GM19467 (cell line): Measurements from ENCODE around the gene ANTKMT.
"Not testable (repeated sequence)": the region's sequence is repeated elsewhere in the genome, so short reads cannot be mapped to it uniquely, and the experiment has no call there.

Source experiments
- ATAC-seq: cut with Tn5 transposase; IDR thresholded peaks from one replicate; pipeline ENCODE4 v1.9.1; 2021; ENCODE audit warnings: mild to moderate bottlenecking, moderate library complexity; ENCODE audit not compliant: unreplicated experiment

ANTKMT gene

DNA sequence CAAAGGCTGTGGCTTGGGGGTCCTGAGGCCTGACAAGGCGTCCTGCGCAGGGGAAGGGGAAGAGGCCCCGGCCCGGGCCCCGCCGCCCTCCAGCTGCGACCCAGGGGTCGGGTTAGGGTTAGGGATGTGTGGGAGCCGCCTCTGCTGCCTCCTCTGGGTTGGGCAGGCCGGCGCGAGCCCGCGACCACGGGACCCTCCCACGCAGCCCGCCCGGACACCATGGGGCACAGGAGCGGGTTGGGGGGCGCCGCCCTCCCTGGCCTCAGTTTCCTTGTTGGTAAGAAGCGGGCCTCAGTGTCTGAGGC, 19.5 kb downstream of the ANTKMT start:
- ATAC-seq = no peak

DNA sequence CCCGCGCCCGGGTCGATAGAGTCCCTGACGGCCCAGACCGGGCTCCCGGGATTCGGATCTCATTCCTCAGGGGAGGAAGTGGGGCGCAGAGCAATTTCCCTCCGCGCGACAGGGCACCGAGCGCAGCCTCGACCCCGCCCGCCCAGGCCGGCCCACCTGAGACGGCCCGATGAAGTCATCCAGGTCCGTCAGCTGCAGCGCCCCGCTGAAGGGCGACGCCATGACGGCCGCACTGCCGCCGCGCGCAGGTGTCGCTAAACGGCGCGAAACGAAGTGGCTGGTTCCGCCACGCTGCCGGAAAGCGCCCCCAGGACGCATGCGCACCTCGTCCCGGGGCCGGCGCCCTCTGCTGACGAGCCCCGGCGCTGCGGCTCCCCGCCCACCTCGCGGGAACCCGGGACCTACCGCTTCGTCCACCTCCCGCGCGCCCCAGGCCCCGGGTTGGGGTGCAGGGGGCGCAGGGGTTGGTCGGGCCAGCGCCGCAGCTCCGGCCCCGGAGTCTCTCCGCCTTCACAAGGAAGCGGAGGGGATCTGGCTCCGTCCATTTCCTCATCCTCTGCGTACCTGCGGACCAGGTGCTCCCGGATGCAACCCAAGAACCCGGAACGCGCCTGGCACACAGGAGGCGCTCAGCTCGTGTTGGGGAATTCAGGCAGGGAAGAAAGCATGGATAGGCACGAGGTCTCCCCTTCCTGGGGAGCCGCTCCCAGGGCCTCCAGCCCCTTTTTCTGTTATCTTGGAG, 20.0 kb downstream of the ANTKMT start, which contains the start of gene CIAO3:
Gene CIAO3 (minus strand): TSS at position 234 of the 742 bp plus-strand sequence. CDS start 12 bp downstream, at position 222.
- ATAC-seq = peak; percentile 74

- no peak for ATAC-seq
Observed at GRCh38 chr16:741986-742629, 21.2 kb downstream of the ANTKMT start.

- not testable (repeated sequence) for ATAC-seq
Observed at GRCh38 chr16:742894-743293, 21.9 kb downstream of the ANTKMT start.

DNA sequence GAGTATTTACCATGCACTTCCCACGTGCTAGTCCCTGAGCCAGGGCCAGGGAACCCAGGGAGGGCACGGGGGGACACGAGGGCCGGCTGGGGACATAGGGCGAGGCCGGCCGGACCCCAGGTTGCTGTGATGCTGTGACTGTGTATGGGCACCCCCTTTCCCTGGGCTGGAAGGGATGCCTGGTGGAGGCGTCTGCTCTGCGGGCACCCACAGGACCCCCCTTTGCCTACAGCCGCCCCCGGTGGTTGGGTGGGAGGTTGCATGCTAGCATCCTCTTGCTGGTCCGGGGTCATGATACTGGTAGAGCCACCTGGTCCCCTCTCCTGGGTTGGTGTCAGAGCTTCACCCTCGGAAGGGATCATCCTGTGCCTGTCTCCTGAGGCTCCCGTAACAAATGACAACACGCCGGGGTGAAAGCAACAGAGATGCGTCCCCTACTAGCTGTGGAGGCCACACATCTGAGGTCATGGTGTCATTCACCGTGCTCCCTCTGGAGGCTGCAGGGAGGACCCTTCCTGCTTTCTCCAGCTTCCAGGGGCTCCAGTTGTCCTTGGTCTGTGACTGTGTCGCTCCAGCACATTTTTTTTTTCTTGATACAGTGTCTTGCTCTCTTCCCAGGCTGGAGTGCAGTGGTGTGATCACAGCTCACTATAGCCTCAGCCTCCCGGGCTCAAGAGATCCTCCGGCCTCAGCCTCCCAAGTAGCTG, 23.0 kb downstream of the ANTKMT start:
- no peak for ATAC-seq

GRCh38 chr16:745739-746138, 24.8 kb downstream of the ANTKMT start:
- ATAC-seq = no peak

GRCh38 chr16:746637-747036, 25.7 kb downstream of the ANTKMT start:
- ATAC-seq = no peak

DNA sequence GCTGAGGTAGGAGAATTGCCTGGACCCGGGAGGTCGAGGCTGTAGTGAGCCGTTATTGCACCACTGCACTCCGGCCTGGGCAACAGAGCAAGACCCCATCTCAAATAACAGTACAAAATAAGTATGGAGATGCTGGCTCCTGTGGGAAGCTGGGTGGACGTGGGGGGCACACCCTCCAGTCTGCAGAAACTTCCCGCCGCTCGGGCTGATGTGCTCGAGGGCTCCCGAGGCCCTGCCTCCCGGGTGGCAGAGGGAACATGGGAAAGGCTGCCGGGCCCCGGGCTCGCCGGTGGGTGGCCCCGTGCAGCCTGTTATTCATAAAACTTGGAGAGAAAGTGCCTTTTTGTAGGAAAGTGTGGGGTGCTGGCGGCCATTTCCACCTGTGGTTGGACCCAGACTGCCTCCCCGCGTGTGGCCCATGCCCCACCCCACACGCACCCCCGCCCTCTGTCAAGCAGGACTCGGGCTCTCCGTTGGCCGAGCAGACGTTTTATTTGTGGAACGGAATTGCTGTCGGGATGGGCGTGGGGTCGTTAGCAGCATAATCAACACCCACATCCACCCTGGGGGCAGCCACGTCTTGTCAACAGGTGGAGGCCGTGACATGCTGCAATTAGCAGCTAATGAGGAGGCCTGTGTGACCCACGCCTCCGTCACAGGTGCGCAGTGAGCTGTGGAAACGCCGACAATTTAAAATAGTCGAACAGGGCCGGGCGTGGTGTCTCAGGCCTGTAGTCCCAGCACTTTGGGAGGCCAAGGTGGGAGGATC, 27.2 kb downstream of the ANTKMT start:
- no peak for ATAC-seq

- ATAC-seq = no peak
Observed at GRCh38 chr16:749010-749409, 28.1 kb downstream of the ANTKMT start.

DNA sequence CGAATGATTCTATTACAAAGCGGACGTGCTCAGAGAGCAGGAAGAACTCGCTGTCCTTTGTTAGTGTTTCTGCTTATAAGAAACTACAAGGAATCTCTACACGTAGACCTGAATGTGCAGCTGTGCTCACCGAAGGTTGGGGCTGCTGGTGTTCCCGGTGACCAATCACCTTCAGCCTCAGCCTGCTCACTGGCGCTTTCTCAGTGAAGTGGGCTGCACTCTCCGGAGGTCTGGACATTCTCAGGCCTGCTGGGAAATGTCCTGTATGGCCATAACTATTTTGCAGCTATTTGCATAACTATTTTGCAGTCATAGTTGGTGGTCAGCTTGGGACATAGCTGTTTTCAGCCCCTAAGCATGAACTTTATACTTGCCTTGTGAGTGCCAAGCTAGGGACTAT, 29.5 kb downstream of the ANTKMT start:
- no peak for ATAC-seq

GRCh38 chr16:751152-752006, 30.4 kb downstream of the ANTKMT start:
- ATAC-seq = no peak

- no peak for ATAC-seq
Observed at GRCh38 chr16:752007-752312, 31.0 kb downstream of the ANTKMT start.

- ATAC-seq = not testable (repeated sequence)
Observed at GRCh38 chr16:754121-754607, 33.2 kb downstream of the ANTKMT start.

DNA sequence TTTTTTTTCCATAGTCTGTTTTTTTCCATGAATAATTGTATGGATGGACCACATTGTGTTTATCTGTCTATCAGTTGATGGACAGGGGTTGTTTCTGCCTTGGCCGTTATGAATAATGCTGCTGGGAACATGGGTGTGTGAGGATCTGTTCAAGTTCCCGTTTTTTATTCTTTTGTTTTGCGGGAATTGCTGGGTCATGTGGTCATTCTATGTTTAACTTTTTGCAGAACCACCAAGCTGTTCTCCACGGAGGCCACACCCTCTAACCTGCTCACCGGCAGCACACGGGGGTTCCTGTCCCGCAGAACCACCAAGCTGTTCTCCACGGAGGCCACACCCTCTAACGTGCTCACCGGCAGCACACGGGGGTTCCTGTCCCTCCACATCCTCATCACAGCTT, 33.7 kb downstream of the ANTKMT start:
- no peak for ATAC-seq

DNA sequence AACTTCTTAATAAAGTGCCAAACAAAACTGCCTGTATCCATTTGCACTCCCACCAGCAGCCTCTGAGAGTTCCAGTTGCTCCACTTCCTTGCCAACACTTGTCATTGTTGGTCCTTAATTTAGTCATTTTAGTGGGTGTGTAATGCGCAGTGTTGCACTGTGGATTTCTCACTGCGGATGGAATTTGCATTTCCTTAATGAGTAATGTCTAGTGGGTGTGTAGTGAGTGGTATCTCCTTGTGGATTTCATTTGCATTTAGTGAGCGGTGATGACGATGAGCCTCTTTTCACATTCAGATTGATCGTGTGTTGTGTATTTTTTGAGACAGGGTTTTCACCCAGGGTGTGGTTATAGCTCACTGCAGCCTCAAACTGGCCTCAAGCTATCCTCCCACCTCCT, 35.5 kb downstream of the ANTKMT start:
- ATAC-seq = no peak

- ATAC-seq = no peak
Observed at GRCh38 chr16:759110-759910, 38.4 kb downstream of the ANTKMT start.

- ATAC-seq = no peak
Observed at GRCh38 chr16:760065-760464, 39.1 kb downstream of the ANTKMT start.

GRCh38 chr16:760545-761343, 39.8 kb downstream of the ANTKMT start, which contains the start of gene MSLN:
Gene MSLN (plus strand): TSS chr16:760734. CDS start chr16:762681, 1,947 bp downstream.
- ATAC-seq = no peak
